Liver (tissue), 9 donors: ENCODE results near the gene DPP9. TPM values are rescaled to one million over a fixed set of nuclear protein-coding genes. Genes with fewer than 3 reads are reported as not detected.

Experiments
- DNase-seq: peaks from one replicate; pipeline ENCODE4 v3.0.0-alpha.2; 2017; ENCODE audit warnings: low spot score
- H3K27ac ChIP-seq, 2 donors: one replicate each; pipeline ENCODE4 v1.7.0; 2013; ENCODE audit warnings: inconsistent platforms in 2 of 2, low read length in 2 of 2, control low read depth in 1 of 2, low read depth in 1 of 2, mild to moderate bottlenecking in 1 of 2
- H3K27me3 ChIP-seq, 4 donors: one replicate each; pipeline versions ENCODE4 v1.6.1 to v1.7.0; 2013; ENCODE audit warnings: low read length in 3 of 4, inconsistent platforms in 1 of 4, mild to moderate bottlenecking in 1 of 4, moderate library complexity in 1 of 4; ENCODE audit not compliant: control insufficient read depth in 4 of 4, insufficient read depth in 4 of 4
- H3K36me3 ChIP-seq, 4 donors: one replicate each; pipeline versions ENCODE4 v1.6.1 to v1.7.0; 2013; ENCODE audit warnings: low read length in 3 of 4, mild to moderate bottlenecking in 3 of 4, low read depth in 1 of 4, moderate library complexity in 1 of 4; ENCODE audit not compliant: control insufficient read depth in 4 of 4, insufficient read depth in 3 of 4
- H3K4me1 ChIP-seq, 4 donors: one replicate each; pipeline versions ENCODE4 v1.6.1 to v1.7.0; 2013; ENCODE audit warnings: low read length in 3 of 4, mild to moderate bottlenecking in 3 of 4, moderate library complexity in 1 of 4; ENCODE audit not compliant: control insufficient read depth in 4 of 4, insufficient read depth in 4 of 4
- H3K4me3 ChIP-seq, 3 donors: one replicate each; pipeline versions ENCODE4 v1.6.1 to v1.7.0; 2013; ENCODE audit warnings: low read length in 3 of 3, control low read depth in 1 of 3, low read depth in 1 of 3, mild to moderate bottlenecking in 1 of 3
- H3K9ac ChIP-seq, 2 donors: one replicate each; pipeline ENCODE4 v1.7.0; 2013; ENCODE audit warnings: low read length in 2 of 2, mild to moderate bottlenecking in 2 of 2, moderate library complexity in 2 of 2, control low read depth in 1 of 2, low read depth in 1 of 2
- H3K9me3 ChIP-seq, 4 donors: one replicate each; pipeline versions ENCODE4 v1.6.1 to v1.7.0; 2013; ENCODE audit warnings: low read length in 3 of 4; ENCODE audit not compliant: control insufficient read depth in 4 of 4
- CTCF ChIP-seq: fragments of 150-350 bp; IDR thresholded peaks from 2 replicates; pipeline ENCODE4 v1.5.1; 2017; ENCODE audit warnings: improper control_type of control experiment, low read depth, low read length; ENCODE audit not compliant: missing input control
- EGR1 ChIP-seq, 2 donors: IDR thresholded peaks; 2 replicates each; pipeline ENCODE4 v1.6.1; 2016 to 2018; ENCODE audit warnings: antibody characterized with exemption in 2 of 2, low read depth in 2 of 2
- FOXA1 ChIP-seq: IDR thresholded peaks from 2 replicates; pipeline ENCODE4 v1.6.1; 2016; ENCODE audit warnings: antibody characterized with exemption
- FOXA2 ChIP-seq: IDR thresholded peaks from 2 replicates; pipeline ENCODE4 v1.6.1; 2016; ENCODE audit warnings: antibody characterized with exemption
- GABPA ChIP-seq, 2 donors: IDR thresholded peaks in 1 of 2; conservative IDR thresholded peaks in 1 of 2; 2 replicates each; pipeline ENCODE4 v1.6.1; 2016; ENCODE audit warnings: antibody characterized with exemption in 2 of 2, mild to moderate bottlenecking in 1 of 2, moderate library complexity in 1 of 2
- HNF4A ChIP-seq, 2 donors: conservative IDR thresholded peaks; 2 replicates each; pipeline ENCODE4 v1.6.1; 2016; ENCODE audit warnings: antibody characterized with exemption in 2 of 2, mild to moderate bottlenecking in 2 of 2
- HNF4G ChIP-seq: IDR thresholded peaks from 2 replicates; pipeline ENCODE4 v1.6.1; 2016; ENCODE audit warnings: antibody characterized with exemption
- JUND ChIP-seq, 2 donors: IDR thresholded peaks; 2 replicates each; pipeline ENCODE4 v1.6.1; 2016; ENCODE audit warnings: antibody characterized with exemption in 2 of 2
- NR2F2 ChIP-seq: IDR thresholded peaks from 2 replicates; pipeline ENCODE4 v1.6.1; 2016; ENCODE audit warnings: antibody characterized with exemption
- RAD21 ChIP-seq, 2 donors: IDR thresholded peaks; 2 replicates each; pipeline ENCODE4 v1.6.1; 2016; ENCODE audit warnings: antibody characterized with exemption in 2 of 2, mild to moderate bottlenecking in 2 of 2
- REST ChIP-seq: IDR thresholded peaks from 2 replicates; pipeline ENCODE4 v1.6.1; 2016; ENCODE audit warnings: antibody characterized with exemption, mild to moderate bottlenecking
- RXRA ChIP-seq, 2 donors: IDR thresholded peaks; 2 replicates each; pipeline ENCODE4 v1.6.1; 2017 to 2018; ENCODE audit warnings: antibody characterized with exemption in 2 of 2, mild to moderate bottlenecking in 1 of 2
- SP1 ChIP-seq: IDR thresholded peaks from 2 replicates; pipeline ENCODE4 v1.6.1; 2018; ENCODE audit warnings: antibody characterized with exemption, mild to moderate bottlenecking
- TAF1 ChIP-seq: conservative IDR thresholded peaks from 2 replicates; pipeline ENCODE4 v1.6.1; 2016; ENCODE audit warnings: antibody characterized with exemption, mild to moderate bottlenecking
- YY1 ChIP-seq: IDR thresholded peaks from 2 replicates; pipeline ENCODE4 v1.6.1; 2016; ENCODE audit warnings: antibody characterized with exemption, mild to moderate bottlenecking
- ZBTB33 ChIP-seq: IDR thresholded peaks from 2 replicates; pipeline ENCODE4 v1.6.1; 2016; ENCODE audit warnings: antibody characterized with exemption
- WGBS: extraction: QIAGEN DNeasy Blood & Tissue Kit; methylation state at CpG from one replicate; pipeline ENCODE4 v1.1.7; 2013; 5-methylcytosine and 5-hydroxymethylcytosine counted together
- polyA plus RNA-seq, 2 donors: library from polyadenylated mRNA; stranded (reverse) in 1 of 2; unstranded in 1 of 2; fragments of 200-250 nt in 1 of 2; fragments of >200 nt in 1 of 2; fragmentation: Nextera tagmentation in 1 of 2; extraction: Ambion mirVana in 1 of 2; gene quantifications; one replicate each; pipeline versions ENCODE4 v1.2.1 to v1.2.3, GENCODE V29; 2013 to 2015
- total RNA-seq, 2 donors: library from RNA; depleted of rRNA; stranded (reverse); fragments of >200 nt; gene quantifications; one replicate each; pipeline ENCODE4 v1.2.3, GENCODE V29; 2014
- TF ChIP-seq, protein P1 (sequence below): IDR thresholded peaks from 2 replicates; pipeline ENCODE4 v1.6.1; 2016; ENCODE audit warnings: antibody characterized with exemption
- TF ChIP-seq, protein P2 (sequence below): IDR thresholded peaks from 2 replicates; pipeline ENCODE4 v1.6.1; 2016; ENCODE audit warnings: antibody characterized with exemption
- donor health status: healthy.
- donor health status: healthy.
- donor health status: healthy.
- donor health status: healthy.
- donor health status: healthy.

Gene DPP9
- total and polyA plus RNA-seq, 4 donors: 20.5 to 74.5 (median 40.3) TPM

GRCh38 chr19:4749870-4750590, 26.4 kb upstream of the DPP9 start:
- Histone ChIP-seq H3K9me3 (no peaks in the 10 kb centered on the region), H3K27ac (no peak overlapping the region), H3K9ac (no peak overlapping the region), H3K4me3 (no peak overlapping the region), H3K4me1 (no peaks in the 10 kb centered on the region), H3K27me3 (no peaks in the 10 kb centered on the region), H3K36me3 (no peaks in the 10 kb centered on the region)
- TF ChIP-seq, protein P1, sequence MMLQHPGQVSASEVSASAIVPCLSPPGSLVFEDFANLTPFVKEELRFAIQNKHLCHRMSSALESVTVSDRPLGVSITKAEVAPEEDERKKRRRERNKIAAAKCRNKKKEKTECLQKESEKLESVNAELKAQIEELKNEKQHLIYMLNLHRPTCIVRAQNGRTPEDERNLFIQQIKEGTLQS: no peak
- no peak for TF ChIP-seq HNF4G
- no peak for TF ChIP-seq REST
- TF ChIP-seq ZBTB33: no peak
- TF ChIP-seq RAD21 (IDR thresholded peaks at IDR 0.05): no peak
- no peak for TF ChIP-seq CTCF
- TF ChIP-seq JUND (IDR thresholded peaks at IDR 0.05): no peak
- no peak for TF ChIP-seq YY1
- TF ChIP-seq TAF1: no peak
- no peak for TF ChIP-seq EGR1 (IDR thresholded peaks at IDR 0.05; ENCODE audit: low read depth in 2 of 2)
- TF ChIP-seq HNF4A (conservative IDR thresholded peaks at IDR 0.05): no peak
- no peak for TF ChIP-seq GABPA (IDR thresholded peaks at IDR 0.05 in 1 of 2, conservative IDR thresholded peaks at IDR 0.05 in 1 of 2)
- TF ChIP-seq FOXA2: no peak
- no peak for TF ChIP-seq RXRA (IDR thresholded peaks at IDR 0.05)
- TF ChIP-seq NR2F2: no peak
- no peak for TF ChIP-seq FOXA1
- TF ChIP-seq SP1: no peak
- TF ChIP-seq, protein P2, sequence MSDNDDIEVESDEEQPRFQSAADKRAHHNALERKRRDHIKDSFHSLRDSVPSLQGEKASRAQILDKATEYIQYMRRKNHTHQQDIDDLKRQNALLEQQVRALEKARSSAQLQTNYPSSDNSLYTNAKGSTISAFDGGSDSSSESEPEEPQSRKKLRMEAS: no peak
- WGBS: 86% methylated on average over 18 of the region's 18 CpGs
- DNase-seq: no peak
